ENCODE data around the gene YY1. TPM values are rescaled to one million over a fixed set of nuclear protein-coding genes. Genes with fewer than 3 reads are reported as not detected.

YY1 gene
- total and polyA plus RNA-seq, 2 donors (not counting 1 experiment from before 2014, with no cell fraction given): 40.8 to 41.9 TPM

DNA sequence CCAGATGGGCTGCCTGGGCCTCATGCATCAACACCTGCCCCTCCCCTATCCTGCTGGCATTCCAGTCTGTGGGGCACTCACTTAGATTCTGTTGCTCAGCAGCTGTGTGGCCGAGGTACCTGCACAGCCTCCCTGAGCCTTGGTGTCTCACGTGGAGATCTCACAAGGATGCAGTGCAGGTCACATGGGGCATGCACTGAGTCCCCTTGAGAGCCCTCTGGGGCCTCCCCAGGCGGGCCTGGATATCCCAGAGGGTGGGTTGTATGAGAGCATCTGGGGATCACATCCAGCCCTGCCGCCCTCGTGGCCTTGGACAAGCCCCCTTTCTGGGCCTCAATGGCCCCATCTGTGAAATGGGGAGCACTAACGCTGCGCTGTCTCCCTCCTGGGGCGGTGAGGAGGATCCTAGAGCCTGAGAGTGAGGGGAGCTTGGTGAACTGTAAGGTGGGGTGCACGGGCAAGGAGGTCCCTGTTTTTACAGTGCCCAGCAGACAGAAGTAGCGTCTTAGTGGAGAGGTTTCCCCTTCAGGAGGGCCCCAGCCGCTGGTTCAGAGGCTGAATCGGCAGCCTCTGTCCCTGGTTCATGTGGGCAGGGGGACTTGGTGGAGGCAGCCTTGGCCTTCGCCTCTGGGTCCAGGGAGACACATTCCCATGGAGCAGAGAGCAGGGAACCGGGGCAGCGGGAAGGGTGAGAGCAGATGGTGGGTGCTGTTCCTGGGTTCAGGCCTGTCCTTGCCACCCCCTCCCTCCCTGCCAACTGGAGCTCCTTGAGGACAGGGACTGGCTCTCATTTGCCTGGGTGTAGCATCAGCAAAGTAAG lies 83.4 kb downstream of the YY1 start:
- no peak for DNase-seq (ENCODE audit: low read depth in 2 of 2)
- H3K36me3 ChIP-seq (ENCODE audit: control insufficient read depth, insufficient read depth, low read length): no peaks in the 10 kb centered on the region
- H3K4me1 ChIP-seq (ENCODE audit: control insufficient read depth, extremely low read depth, insufficient read depth, low read length): no peaks in the 10 kb centered on the region
- H3K9ac ChIP-seq (ENCODE audit: insufficient read depth, low read length): no peak overlapping the region
- no peaks in the 10 kb centered on the region for H3K27me3 ChIP-seq (ENCODE audit: control insufficient read depth, insufficient read depth, low read length)
- no peak overlapping the region for H3K4me3 ChIP-seq (replicated peaks in 1 of 4; ENCODE audit: control extremely low read depth in 1 of 4, insufficient read depth in 1 of 4, low read depth in 3 of 4, low read length in 4 of 4)
- TF ChIP-seq, protein P1, sequence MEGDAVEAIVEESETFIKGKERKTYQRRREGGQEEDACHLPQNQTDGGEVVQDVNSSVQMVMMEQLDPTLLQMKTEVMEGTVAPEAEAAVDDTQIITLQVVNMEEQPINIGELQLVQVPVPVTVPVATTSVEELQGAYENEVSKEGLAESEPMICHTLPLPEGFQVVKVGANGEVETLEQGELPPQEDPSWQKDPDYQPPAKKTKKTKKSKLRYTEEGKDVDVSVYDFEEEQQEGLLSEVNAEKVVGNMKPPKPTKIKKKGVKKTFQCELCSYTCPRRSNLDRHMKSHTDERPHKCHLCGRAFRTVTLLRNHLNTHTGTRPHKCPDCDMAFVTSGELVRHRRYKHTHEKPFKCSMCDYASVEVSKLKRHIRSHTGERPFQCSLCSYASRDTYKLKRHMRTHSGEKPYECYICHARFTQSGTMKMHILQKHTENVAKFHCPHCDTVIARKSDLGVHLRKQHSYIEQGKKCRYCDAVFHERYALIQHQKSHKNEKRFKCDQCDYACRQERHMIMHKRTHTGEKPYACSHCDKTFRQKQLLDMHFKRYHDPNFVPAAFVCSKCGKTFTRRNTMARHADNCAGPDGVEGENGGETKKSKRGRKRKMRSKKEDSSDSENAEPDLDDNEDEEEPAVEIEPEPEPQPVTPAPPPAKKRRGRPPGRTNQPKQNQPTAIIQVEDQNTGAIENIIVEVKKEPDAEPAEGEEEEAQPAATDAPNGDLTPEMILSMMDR (conservative IDR thresholded peaks at IDR 0.05 in 1 of 2, IDR thresholded peaks at IDR 0.05 in 1 of 2; ENCODE audit: low read depth in 1 of 2, low read length in 2 of 2): no peak
- no peak for TF ChIP-seq EZH2 (IDR thresholded peaks at IDR 0.05; ENCODE audit: low read length, missing control alignments)
- H3K9me3 ChIP-seq (ENCODE audit: control insufficient read depth, insufficient read depth, low read depth, low read length): no peaks in the 10 kb centered on the region
- no peaks in the 10 kb centered on the region for H4K20me1 ChIP-seq (ENCODE audit: control insufficient read depth, extremely low read depth, insufficient read depth, low read length)
- H2AFZ ChIP-seq (ENCODE audit: low read length): no peak overlapping the region
- H3K4me2 ChIP-seq (ENCODE audit: extremely low read depth, insufficient read depth, low read length): no peak overlapping the region
- H3K79me2 ChIP-seq (ENCODE audit: control insufficient read depth, insufficient read depth, low read length): no peaks in the 10 kb centered on the region
- no peak overlapping the region for H3K27ac ChIP-seq (ENCODE audit: insufficient read depth, low read length)

DNA sequence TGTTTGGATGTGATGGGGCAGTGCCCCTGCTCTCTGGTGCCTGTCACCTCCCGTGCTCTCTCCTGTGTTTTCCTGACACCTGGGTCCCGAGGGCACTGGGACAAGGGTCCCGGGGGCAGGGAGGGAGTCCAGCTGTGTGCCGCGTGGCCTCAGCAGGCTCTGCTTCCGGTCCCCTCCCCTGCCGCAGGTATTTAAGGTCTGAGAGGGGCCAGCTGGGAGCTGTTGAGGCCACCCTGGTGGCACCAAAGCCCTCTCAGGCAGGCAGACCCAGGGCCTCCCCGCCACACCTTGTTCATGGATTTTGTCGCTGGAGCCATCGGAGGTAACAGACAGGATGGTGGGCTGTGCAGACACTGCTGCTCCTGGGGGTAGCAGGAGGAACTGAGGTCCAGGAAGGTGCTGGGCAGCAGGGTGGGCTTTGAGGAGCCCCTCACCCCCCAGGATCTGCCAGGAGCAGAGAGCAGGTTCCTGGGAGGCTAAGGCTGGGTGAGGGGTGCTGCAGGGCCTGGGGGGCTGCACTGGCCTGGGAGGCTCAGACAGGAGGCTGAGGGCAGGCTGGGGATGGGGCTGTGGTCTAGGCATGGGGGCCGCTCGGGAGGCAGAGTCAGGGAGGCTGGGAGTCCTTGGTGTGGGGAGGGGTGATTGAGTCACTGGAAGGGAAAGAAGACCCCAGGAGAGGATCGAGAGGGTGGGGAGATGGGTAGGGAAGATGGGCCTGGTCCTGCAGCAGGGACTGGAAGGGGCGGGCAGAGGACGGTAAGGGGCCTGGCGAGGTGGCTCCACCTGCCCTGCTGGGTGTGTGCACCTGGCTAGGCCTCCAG lies 84.4 kb downstream of the YY1 start, which contains the start of gene SLC25A47:
Gene SLC25A47 (plus strand): TSS at position 219 of the 821 bp plus-strand sequence. CDS start 76 bp downstream, at position 295.
- Histone ChIP-seq H3K36me3 (ENCODE audit: control insufficient read depth, insufficient read depth, low read length) (no peaks in the 10 kb centered on the region), H3K4me2 (ENCODE audit: extremely low read depth, insufficient read depth, low read length) (no peak within 1 kb of the TSS), H3K27me3 (ENCODE audit: control insufficient read depth, insufficient read depth, low read length) (no peaks in the 10 kb centered on the region), H3K4me1 (ENCODE audit: control insufficient read depth, extremely low read depth, insufficient read depth, low read length) (no peaks in the 10 kb centered on the region), H3K79me2 (ENCODE audit: control insufficient read depth, insufficient read depth, low read length) (no peaks in the 10 kb centered on the region), H3K4me3 (replicated peaks in 1 of 4; ENCODE audit: control extremely low read depth in 1 of 4, insufficient read depth in 1 of 4, low read depth in 3 of 4, low read length in 4 of 4) (no peak within 1 kb of the TSS), H2AFZ (ENCODE audit: low read length) (no peak within 1 kb of the TSS), H4K20me1 (ENCODE audit: control insufficient read depth, extremely low read depth, insufficient read depth, low read length) (no peaks in the 10 kb centered on the region), H3K27ac (ENCODE audit: insufficient read depth, low read length) (no peak within 1 kb of the TSS), H3K9me3 (ENCODE audit: control insufficient read depth, insufficient read depth, low read depth, low read length) (no peaks in the 10 kb centered on the region), H3K9ac (ENCODE audit: insufficient read depth, low read length) (no peak within 1 kb of the TSS)
- no peak for TF ChIP-seq EZH2 (IDR thresholded peaks at IDR 0.05; ENCODE audit: low read length, missing control alignments)
- TF ChIP-seq, protein P1 (conservative IDR thresholded peaks at IDR 0.05 in 1 of 2, IDR thresholded peaks at IDR 0.05 in 1 of 2; ENCODE audit: low read depth in 1 of 2, low read length in 2 of 2): no peak
- no peak for DNase-seq (ENCODE audit: low read depth in 2 of 2)

DNA sequence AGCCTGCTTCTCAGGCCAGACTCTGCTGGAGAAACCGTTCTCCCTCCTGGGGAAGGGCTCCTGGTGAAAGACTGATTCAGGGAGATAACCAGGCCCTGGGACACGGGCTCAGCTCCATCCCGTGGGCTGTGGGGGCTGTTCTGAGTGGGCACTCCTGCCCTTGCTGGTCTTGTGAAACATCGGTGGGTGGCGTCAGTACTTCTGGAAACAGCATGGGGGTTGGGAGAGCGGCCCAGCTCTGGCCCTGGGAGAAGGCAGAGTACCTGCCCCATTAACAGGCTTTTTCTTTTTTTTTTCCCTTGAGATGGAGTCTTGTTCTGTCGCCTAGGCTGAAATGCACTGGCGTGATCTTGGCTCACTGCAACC lies 85.0 kb downstream of the YY1 start:
- DNase-seq (ENCODE audit: low read depth in 2 of 2): no peak
- H3K4me1 ChIP-seq (ENCODE audit: control insufficient read depth, extremely low read depth, insufficient read depth, low read length): no peaks in the 10 kb centered on the region
- H3K4me2 ChIP-seq (ENCODE audit: extremely low read depth, insufficient read depth, low read length): no peak overlapping the region
- H3K36me3 ChIP-seq (ENCODE audit: control insufficient read depth, insufficient read depth, low read length): no peaks in the 10 kb centered on the region
- H3K27ac ChIP-seq (ENCODE audit: insufficient read depth, low read length): no peak overlapping the region
- H3K4me3 ChIP-seq (replicated peaks in 1 of 4; ENCODE audit: control extremely low read depth in 1 of 4, insufficient read depth in 1 of 4, low read depth in 3 of 4, low read length in 4 of 4): no peak overlapping the region
- no peaks in the 10 kb centered on the region for H3K9me3 ChIP-seq (ENCODE audit: control insufficient read depth, insufficient read depth, low read depth, low read length)
- no peaks in the 10 kb centered on the region for H4K20me1 ChIP-seq (ENCODE audit: control insufficient read depth, extremely low read depth, insufficient read depth, low read length)
- H2AFZ ChIP-seq (ENCODE audit: low read length): no peak overlapping the region
- TF ChIP-seq EZH2 (IDR thresholded peaks at IDR 0.05; ENCODE audit: low read length, missing control alignments): no peak
- TF ChIP-seq, protein P1 (conservative IDR thresholded peaks at IDR 0.05 in 1 of 2, IDR thresholded peaks at IDR 0.05 in 1 of 2; ENCODE audit: low read depth in 1 of 2, low read length in 2 of 2): no peak
- H3K9ac ChIP-seq (ENCODE audit: insufficient read depth, low read length): no peak overlapping the region
- H3K27me3 ChIP-seq (ENCODE audit: control insufficient read depth, insufficient read depth, low read length): no peaks in the 10 kb centered on the region
- H3K79me2 ChIP-seq (ENCODE audit: control insufficient read depth, insufficient read depth, low read length): no peaks in the 10 kb centered on the region
